ENCODE results near the gene MOGAT3. TPM values are rescaled to one million over a fixed set of nuclear protein-coding genes. Genes with fewer than 3 reads are reported as not detected.

Gene MOGAT3
- total and polyA plus RNA-seq, 2 of the 4 experiments (the other 2 are of a cell fraction), result not detected

GRCh38 chr7:101164071-101164840, 36.6 kb downstream of the MOGAT3 start:
- in situ Hi-C loops (cut with MboI; ENCODE audit: low sequenced_read_pairs), result no loop called here

More at GRCh38 chr7:101164071-101164840, 36.6 kb downstream of the MOGAT3 start:
- peak overlapping the region; percentile 82 for H3K4me2 ChIP-seq (ENCODE audit: low read depth, low read length)
- H3K4me1 ChIP-seq (ENCODE audit: control insufficient read depth, insufficient read depth, low read length), result peaks cover 17% of the 10 kb centered on the region
- peak; percentile 65 for DNase-seq
- no peak overlapping the region for H3K4ac ChIP-seq (ENCODE audit: low read depth, low read length)
- H3K14ac ChIP-seq (replicated peaks; ENCODE audit: low read depth, low read length), result no peak overlapping the region
- intact Hi-C loops (cut with micrococcal nuclease) (no loop called here), dilution Hi-C loops (cut with HindIII; ENCODE audit: low sequenced_read_pairs, unreplicated experiment) (no loop called here)
- no peak overlapping the region for H2BK120ac ChIP-seq (ENCODE audit: low read depth, low read length)
- H2BK20ac ChIP-seq (ENCODE audit: low read depth, low read length), result no peak overlapping the region
- H3K79me1 ChIP-seq (ENCODE audit: low read depth in 1 of 2, low read length in 2 of 2), result peaks cover 0 to 9% of the 10 kb centered on the region in 2 experiments; a peak in 1 of 4 replicates
- ATAC-seq (ENCODE audit: low read depth), result peak; percentile 54
- peaks cover 21% of the 10 kb centered on the region for H4K20me1 ChIP-seq (ENCODE audit: insufficient read depth, low read length)
- no TSS peak for BruUV-seq (replicated peaks)
- 0 out of 2 replicates have a peak overlapping the region, but pooled peaks have one; percentile 45 for H3K4me3 ChIP-seq (ENCODE audit: insufficient read depth, low read depth, low read length)
- H3K18ac ChIP-seq (ENCODE audit: low read depth, low read length), result no peak overlapping the region
- no peak overlapping the region for H4K8ac ChIP-seq (ENCODE audit: low read depth in 2 of 2, low read length in 2 of 2)
- no peak overlapping the region for H2BK5ac ChIP-seq (ENCODE audit: low read depth, low read length, poor library complexity, severe bottlenecking)
- ChIA-PET CTCF (interaction anchor here (1.1 kb wide), 1 partner anchor 20 kb away, joined by 4 read pairs; no protein-coding TSS in a partner anchor), POLR2A (ENCODE audit: unreplicated experiment) (interaction anchor here (1.2 kb wide), 1 partner anchor 10 kb away, joined by 3 read pairs; no protein-coding TSS in a partner anchor)
- H2AFZ ChIP-seq (replicated peaks; ENCODE audit: low read length, poor library complexity), result no peak overlapping the region
- peaks cover 22% of the 10 kb centered on the region; the same call in 1 of the 2 replicates for H3K27me3 ChIP-seq (ENCODE audit: control insufficient read depth, insufficient read depth, low read length)
- no peak overlapping the region for H3K23ac ChIP-seq (ENCODE audit: low read depth, low read length)
- H2BK15ac ChIP-seq (ENCODE audit: low read depth, low read length), result no peak overlapping the region
- no peaks in the 10 kb centered on the region for H3K9me3 ChIP-seq (ENCODE audit: control insufficient read depth, insufficient read depth, low read length)
- no peak overlapping the region for H3K56ac ChIP-seq (ENCODE audit: extremely low read depth, insufficient read depth, low read length)
- H3K36me3 ChIP-seq (ENCODE audit: control insufficient read depth, insufficient read depth, low read length), result peaks cover 8% of the 10 kb centered on the region
- H2AK5ac ChIP-seq (ENCODE audit: low read depth, low read length), result no peak overlapping the region
- WGBS, 2 experiments (ENCODE audit: extremely low coverage in 2 of 2, insufficient read length in 1 of 2), result 2% methylated on average over 29 of the region's 75 CpGs; no CpG with 5 or more reads in 1 of the 2 experiments
- no peak overlapping the region for H2AK9ac ChIP-seq (replicated peaks; ENCODE audit: low read depth, low read length, poor library complexity)
- TF ChIP-seq USF2 (IDR thresholded peaks at IDR 0.05; ENCODE audit: low read depth, low read length) (no peak), NFE2L2 (IDR thresholded peaks at IDR 0.05; ENCODE audit: low read depth, low read length) (no peak), RFX5 (IDR thresholded peaks at IDR 0.05; ENCODE audit: low read depth, low read length) (no peak), MXI1 (IDR thresholded peaks at IDR 0.05; ENCODE audit: borderline replicate concordance, low read depth, low read length) (peak; percentile 93), SMC3 (IDR thresholded peaks at IDR 0.05; ENCODE audit: low read depth, low read length) (no peak), RCOR1 (IDR thresholded peaks at IDR 0.05; ENCODE audit: insufficient replicate concordance, low read length) (peak; percentile 64), MAZ (IDR thresholded peaks at IDR 0.05; ENCODE audit: borderline replicate concordance, low read depth, low read length) (no peak)
- H3K27ac ChIP-seq (ENCODE audit: insufficient read depth, low read length), result no peak overlapping the region
- no peak overlapping the region for H4K5ac ChIP-seq (ENCODE audit: low read depth, low read length)
- H3K9ac ChIP-seq (ENCODE audit: low read depth, low read length), result no peak overlapping the region
- H4K91ac ChIP-seq (ENCODE audit: insufficient read depth, low read depth, low read length), result no peak overlapping the region
- peaks cover 12% of the 10 kb centered on the region for H3K9me1 ChIP-seq (ENCODE audit: insufficient read depth, low read length)

All from IMR-90 (cell line).